ENCODE data around the gene F10.

GRCh38 chr13:113122550-113123225 is at the start of gene F10:
- TF ChIP-seq REST (IDR thresholded peaks at IDR 0.05; ENCODE audit: low read depth, low read length), result no peak
- TF ChIP-seq FOSL2 (IDR thresholded peaks at IDR 0.05; ENCODE audit: borderline replicate concordance, low read depth), result no peak
- no peak for TF ChIP-seq CTCF (IDR thresholded peaks at IDR 0.05)
- no peak for TF ChIP-seq YY1 (IDR thresholded peaks at IDR 0.05; ENCODE audit: low read depth)
- no peak for TF ChIP-seq TAF1 (IDR thresholded peaks at IDR 0.05; ENCODE audit: borderline replicate concordance, low read depth, low read length)
- TF ChIP-seq MXI1 (IDR thresholded peaks at IDR 0.05; ENCODE audit: low read depth, low read length), result peak; percentile 71
- no peak for TF ChIP-seq POLR2AphosphoS5 (IDR thresholded peaks at IDR 0.05; ENCODE audit: low read depth, low read length)
- TF ChIP-seq MAX (IDR thresholded peaks at IDR 0.05; ENCODE audit: low read depth), result no peak
- TF ChIP-seq SIN3A (IDR thresholded peaks at IDR 0.05; ENCODE audit: borderline replicate concordance, low read depth, low read length), result no peak
- TF ChIP-seq EZH2phosphoT487 (IDR thresholded peaks at IDR 0.05; ENCODE audit: borderline replicate concordance, low read depth), result no peak
- no peak for TF ChIP-seq TEAD4 (IDR thresholded peaks at IDR 0.05; ENCODE audit: borderline replicate concordance, insufficient read depth)
